GM19238 (cell line): ENCODE results near the gene FBLN5.
A peak's percentile ranks its signal among the peaks of the same experiment; 100 is the strongest.
"Not testable (repeated sequence)": the region's sequence is repeated elsewhere in the genome, so short reads cannot be mapped to it uniquely, and the experiment has no call there.

Source experiments
- DNase-seq: peaks from one replicate; pipeline ENCODE4 v3.0.0; 2011; ENCODE audit warnings: low spot score; ENCODE audit not compliant: insufficient read length

The FBLN5 gene

DNA sequence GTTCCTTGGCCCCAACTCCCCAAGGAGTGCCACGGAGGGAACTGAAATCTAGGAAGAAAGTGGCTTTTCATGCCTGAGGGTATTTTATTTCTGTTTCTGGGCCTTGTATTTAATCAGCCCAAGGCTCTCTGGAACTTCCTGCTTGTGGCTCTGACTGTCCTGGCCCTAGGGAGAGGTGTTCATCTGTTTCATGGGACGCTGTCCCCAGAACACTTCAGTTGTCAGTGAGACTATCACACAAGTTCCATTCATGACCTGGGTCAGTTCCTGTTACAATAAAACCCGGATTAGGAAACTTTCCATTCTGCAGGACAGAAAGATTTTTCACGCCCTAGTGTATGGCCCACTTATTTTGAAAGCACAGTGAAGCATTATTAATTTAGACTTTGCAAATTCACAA is 61.7 kb downstream of the FBLN5 start:
- DNase-seq = no peak

DNA sequence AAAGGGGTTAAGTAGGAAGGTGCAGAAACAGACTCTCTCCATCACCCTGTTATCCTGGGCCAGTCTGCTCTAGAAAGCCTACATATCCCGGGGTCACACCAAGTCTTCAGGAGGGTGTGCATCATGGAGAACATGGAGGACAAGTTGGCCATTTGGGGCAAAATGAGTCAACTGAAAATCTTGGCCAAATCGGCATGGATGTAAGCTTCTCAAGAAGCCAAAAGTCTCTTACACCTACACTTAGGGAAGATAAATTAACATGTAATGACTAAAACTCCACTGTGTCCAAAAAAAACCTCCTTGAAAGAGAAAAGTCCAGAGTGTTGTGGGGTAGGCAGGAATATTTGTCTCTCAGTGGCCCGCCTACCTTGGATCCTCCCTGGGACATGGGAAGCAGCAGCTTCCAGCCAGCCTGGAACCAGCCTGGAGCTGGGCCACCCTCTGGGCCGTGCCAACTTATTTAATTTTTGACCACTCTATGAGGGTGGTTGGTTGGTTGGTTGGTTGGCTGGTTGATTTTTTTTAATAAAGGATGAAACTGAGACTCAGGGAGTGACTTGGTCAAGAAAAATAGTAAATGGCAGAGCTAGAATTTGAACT is 62.3 kb downstream of the FBLN5 start:
- DNase-seq = no peak

DNA sequence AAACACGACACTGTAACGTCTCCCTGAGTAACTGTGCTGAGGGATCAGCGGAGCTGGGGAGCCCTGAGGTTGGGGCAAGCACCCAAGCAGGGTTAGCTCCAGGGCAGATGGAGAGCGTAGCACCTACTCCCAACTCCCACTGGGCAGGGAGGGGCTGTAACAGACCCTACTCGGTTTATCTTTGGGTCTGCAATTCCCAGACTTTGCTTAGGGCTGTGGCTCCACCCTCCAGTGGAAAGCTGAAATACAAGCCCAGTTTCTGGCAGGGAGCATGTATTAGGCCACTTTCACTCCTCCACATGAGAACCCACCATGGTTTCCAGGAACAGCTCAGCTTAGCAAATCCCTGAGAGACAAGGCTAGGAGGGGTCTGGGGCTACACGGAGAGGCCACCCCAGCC is 62.8 kb downstream of the FBLN5 start:
- no peak for DNase-seq

DNA sequence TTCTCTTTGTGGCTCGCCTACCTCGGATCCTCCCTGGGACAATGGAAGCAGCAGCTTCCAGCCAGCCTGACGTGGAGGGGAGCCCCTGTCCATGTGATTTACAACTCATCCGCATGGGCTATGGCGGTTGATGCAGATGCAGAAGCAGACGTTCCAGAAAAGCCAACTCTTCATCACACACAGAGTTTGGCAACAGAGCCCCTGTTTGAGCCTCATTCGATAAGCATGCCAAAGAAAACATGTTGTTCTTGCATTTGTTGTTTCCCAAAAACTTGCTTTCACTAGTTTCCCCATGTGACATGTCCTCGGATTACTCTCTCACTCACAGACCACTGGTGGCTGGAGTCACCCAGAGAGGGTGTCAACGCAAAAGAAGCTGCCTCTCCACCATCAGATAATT is 63.7 kb downstream of the FBLN5 start:
- DNase-seq = no peak

DNA sequence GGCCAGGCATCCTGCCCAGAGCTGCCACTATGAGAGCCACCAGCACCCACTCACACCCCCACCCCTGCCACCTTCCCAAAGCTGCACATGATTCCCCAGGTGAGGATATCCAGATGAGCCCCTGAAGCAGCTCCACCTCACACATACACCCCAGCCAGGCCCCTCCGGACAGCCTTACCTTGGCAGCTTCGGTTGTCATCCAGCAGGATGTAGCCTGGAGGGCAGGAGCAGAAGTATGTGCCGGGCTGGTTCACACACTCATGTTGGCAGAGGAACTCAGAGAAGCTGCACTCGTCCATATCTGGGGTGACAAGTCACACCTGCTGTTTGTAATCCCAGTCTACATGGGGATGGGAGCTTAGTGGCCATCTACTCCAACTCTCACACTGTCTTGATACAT is 64.7 kb downstream of the FBLN5 start:
- DNase-seq = no peak

DNA sequence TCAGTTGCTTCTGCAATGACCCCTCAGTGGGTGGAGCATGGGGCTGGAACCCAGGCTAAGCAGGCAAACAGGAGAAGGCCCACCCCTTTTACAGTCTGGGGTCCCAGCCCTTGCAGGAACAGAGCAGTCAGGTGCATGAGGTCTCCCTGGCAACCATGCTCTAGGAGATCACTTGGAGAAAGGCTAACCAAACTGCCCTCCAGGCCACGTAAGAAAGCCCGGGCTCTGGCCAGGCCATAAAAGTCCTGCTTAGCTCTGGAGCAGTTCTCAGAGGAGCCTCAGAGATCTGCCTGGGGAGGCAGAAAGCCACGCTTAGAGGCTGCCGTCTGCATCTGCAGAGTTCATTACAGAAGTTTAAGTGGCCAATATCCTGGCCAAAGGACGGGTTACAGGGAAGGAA is 65.1 kb downstream of the FBLN5 start:
- no peak for DNase-seq

DNA sequence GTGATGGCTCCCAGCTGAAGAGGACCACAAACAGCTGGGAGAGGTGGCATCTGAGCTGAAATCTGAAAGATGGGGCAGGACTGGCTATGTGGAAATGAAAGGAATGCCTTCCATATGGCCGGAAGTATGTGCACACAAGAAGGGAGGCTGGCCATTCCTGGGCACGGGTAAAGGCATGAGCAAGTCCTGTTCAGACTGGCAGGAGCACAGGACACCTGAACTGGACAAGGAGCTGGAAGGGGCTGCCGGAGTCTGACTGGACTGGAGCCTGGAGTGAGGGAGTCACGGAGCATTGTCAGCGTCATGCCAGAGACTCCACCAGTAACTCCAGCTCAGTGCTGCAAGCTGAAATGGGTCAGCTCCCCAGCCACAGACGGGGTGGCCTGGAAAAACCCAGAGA is 68.3 kb downstream of the FBLN5 start:
- no peak for DNase-seq

DNA sequence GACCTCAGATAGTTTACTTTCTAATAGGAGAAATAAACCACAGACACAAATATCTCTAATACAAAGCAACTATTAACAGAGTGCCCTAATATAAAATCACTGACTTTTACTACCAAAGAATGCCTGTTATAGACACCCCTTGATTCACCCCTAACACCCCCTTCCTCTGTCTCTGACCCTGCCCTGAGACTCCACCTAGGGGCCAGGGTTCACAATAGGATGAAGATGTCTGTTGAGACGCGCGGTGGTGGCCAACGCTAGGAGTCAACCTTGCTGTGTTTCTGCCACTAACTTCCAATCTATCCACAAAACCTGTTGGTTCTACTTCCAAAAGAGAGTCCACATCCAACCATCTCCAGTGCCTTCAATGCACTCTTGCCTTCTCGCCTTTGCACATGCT is 69.2 kb downstream of the FBLN5 start:
- DNase-seq = no peak

DNA sequence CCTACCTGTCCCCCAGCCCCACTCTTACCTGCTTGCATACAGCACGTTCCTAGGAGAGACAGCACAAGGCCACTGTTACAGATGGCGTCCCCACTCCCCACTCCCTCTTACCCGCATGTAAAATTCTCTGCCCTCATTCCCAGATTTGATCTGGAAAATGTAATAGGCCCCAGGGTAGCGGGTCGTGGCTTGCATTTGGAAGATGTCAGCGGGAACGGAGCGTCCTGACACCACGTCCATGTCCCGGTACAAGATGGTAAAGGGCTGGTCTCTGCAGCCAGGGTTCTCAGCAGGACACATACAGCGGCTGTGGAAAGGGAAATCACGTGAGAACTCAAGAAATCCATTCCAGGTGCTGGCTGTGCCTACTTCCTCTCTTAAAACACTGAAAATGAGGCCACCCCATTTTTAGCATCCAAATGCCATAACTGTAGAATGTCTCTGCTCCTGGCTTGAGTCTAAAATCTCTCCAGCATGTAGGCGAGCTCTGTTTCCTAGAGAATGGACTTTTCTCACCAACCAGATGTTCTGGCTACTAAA is 70.0 kb downstream of the FBLN5 start:
- no peak for DNase-seq

DNA sequence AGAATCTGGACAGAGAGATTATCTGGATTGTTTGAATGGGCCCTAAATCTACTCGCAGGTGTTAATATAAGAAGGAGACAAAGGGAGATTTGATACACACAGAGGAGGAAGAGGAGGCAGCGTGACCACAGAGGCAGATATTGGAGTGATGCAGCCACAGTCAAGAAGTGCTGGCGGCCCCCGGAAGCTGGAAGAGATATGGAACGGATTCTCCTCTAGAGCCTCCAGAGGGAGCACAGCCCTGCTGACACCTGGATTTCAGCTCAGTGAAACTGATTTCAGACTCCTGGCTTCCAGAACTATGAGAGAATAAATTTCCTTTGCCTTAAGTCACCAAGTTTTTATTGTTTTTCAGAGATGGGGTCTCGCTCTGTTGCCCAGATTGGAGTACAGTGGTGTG is 71.0 kb downstream of the FBLN5 start:
- DNase-seq = no peak

DNA sequence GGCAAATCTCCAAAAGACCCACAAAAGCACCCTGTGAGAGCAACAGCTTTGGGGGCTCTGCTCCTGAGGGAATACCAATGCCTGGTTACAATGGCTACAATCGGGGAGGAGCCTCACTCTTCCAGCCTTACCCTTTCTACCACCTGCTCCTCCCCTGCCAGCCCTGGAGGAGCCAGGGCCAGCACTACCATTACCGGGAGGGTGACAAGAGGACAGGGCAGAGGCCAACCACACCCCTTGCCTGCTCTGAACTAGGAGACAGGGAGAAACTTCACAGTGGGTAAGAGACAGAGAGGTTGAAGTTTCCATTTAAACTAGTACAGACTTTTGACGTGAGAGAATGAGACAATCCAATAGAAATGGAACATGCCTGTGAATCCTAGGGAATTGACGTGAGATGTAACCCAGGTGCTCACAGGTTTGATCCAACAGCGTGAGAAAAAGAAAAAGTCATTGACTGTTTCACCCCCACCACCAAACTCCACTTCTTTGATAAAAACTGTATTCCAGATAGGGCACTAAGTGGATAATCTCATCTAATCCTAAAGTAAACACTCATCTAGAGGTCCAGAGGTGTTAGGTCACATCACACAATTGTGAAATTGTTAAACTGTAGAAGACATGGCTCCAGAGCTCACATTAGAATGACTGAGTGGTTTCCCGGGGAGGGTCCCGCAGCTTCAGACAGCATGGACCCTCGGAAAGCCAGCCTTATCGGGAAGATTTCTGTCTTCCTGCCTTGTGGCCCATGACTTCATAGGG is 71.8 kb downstream of the FBLN5 start:
- no peak for DNase-seq

DNA sequence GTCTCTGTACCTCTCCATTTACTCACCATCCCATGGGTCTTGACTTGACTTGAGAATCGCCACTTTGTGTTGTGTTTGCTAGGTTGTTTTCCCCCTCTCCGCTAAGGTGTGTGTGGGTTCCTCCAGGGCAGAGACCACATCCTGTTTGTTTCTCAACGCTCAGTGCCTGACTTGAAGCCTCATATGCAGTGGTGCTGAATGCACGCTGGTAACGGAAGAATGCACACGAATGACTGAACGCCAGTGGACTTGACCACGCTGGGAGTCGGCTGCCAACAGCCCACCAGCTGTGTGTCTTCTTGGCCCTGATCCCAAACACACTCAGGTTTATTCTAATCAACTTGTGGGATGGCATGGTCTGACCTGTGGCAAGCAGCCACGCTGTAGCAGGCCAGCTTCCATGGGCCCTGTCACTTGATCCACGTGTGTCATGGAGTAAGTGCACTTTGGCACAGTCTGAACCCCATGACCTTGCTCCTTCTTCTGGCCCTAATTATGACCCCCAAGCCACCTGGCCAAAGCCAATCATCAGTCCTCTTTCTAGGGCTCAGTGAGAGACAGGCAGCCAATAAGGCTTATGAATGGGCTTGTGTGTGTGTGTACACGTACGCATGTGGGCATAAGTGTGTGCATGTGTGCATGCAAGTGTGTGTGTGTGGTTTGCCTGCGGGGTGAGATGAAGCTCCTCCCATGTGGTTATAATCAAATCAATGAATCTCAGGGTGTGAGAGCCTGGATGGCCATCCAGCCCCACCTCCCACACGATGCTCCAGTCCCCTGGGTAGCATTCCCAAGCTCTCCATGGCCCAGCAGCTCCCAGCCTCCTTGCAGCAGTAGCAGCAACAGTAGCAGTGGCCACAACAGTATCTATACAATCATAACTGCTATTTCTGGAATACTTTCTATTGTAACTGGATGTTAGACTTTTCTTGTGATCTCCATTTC is 73.8 kb downstream of the FBLN5 start:
- peak; percentile 61 for DNase-seq

DNA sequence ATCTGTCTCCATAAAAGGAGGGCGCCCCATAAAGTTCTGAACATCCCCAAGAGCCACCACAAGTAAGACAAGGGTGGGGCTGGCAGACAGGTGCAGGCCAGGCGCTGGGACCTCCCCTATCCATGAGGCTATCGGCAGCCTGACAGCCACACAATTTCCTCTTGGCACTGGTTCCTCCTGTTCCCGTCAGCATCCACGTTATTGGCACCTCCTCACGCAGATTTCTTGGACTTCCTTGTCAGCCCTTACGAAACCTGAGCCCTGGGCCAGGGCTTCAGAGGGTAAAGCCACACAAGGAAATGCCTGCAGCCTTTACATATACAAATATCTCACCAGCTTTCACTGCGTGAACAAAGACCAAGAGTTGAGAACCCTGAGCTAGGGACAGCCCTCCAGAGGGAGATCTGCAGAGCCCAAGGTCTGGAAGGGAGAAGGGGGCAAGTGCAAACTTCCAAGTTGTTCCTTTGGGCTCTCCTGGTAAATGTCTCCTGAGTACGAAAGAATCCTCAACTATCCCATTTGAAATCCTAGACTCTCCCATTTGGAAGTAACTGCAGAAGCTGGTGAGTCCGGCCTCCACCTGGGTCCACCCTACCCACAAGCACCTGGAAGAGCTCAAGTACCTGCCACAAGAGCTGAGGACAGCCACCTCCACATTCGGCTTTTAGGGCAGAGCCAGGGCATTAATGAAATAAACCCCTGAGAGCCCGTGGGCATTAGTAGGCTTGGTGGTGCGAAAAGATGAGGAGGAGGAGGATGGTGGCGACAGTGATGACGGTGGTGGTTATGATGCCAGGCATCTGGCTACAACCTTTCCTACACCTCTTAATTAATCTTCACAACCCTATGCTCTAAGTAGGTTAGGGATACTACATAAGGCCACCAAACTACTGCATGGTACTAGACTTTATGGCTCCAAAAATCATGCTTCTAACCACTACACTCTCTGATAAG is 74.7 kb downstream of the FBLN5 start:
- peak; percentile 26 for DNase-seq

DNA sequence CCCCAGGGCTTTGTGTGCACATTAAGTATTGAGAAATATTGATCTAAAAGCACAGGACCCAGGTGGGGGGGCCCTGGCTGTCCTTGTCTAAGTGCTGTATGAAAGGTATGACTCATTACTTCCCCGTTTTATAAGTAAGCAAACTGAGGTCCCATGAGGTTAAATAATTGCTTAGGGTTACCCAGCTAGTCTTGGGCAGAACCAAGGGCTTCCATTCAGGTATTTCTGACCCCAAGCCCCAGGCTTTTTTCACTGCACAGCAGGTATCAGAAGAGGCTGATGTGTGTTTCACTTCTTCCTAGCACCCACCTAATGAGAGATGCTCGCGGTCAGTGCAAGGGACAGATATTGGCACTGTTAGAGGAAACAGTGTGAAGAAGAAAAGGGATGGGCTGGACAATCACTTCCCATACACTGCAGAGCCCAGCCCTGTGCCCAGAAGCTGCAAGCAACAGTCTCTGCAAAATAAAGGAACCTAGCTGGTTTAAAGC is 75.4 kb downstream of the FBLN5 start:
- DNase-seq = peak; percentile 30

DNA sequence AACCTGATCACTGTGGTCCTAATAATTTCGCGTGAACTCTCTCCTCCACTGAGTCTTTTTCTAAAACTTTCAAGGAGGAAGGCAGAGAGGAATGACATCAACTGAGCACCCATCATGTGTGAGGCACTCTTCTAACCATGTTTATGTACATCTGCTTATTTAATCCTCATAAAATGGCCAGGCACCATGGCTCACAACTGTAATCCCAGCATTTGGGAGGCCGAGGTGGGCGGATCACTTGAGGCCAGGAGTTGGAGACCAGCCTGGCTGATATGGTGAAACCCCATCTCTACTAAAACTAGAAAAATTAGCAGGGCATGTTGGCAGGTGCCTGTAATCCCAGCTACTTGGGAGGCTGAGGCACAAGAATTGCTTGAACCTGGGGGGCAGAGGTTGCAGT is 76.1 kb downstream of the FBLN5 start:
- DNase-seq = not testable (repeated sequence)

DNA sequence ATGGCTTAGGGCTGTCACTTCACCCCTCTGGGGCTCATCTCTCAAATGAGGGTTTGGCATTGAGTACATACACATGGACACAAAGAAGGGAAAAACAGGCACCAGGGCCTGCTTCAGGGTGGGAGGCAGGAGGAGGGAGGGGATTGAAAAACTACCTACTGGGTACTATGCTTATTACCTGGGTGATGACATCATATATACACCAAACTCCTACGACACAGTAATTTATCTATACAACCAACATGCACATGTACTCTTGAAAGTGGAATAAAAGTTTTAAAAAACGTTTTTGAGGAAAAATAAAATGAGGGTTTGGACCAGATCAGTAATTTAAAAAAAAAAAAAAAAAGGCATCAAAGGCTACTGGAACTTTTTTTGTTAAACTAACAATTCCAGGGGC is 76.6 kb downstream of the FBLN5 start:
- DNase-seq = no peak

DNA sequence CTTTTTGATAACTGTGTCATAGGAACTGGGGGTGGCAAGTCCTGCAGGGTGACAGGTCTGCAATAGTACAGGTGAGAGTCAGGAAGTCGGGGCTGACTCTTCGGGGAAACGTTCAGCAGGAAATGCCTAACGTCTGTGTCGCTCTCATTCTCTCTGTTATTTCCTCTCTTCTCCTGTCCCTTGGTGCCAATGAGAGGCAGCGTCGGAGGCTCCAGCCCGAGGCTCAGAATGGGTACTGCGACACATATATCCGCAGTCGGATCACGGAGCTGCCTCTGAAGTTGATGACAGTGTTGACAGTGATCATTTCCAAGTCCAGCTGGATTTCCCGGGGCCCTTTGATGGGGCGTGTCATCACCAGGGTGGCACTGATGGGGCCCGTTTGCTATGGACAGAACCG is 77.5 kb downstream of the FBLN5 start:
- DNase-seq = no peak

DNA sequence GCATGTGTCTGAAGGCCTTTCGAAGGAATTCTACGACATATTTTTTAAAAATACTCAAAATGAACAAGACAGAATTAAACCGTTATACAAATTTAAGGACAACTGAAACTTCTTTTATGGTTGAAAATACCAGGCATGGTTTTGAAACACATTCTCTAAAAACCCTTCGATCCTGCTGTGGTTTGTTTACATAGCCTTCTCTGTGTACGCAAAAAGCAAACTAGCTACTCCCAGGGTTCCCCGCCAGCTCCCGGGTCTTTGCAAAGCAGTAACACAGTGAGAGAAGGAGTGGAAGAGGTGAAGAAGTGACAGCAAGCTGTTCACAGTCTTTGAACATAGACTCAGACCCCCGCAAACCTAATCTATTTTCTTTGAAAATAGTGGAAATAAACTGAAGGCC is 77.9 kb downstream of the FBLN5 start:
- DNase-seq = no peak

DNA sequence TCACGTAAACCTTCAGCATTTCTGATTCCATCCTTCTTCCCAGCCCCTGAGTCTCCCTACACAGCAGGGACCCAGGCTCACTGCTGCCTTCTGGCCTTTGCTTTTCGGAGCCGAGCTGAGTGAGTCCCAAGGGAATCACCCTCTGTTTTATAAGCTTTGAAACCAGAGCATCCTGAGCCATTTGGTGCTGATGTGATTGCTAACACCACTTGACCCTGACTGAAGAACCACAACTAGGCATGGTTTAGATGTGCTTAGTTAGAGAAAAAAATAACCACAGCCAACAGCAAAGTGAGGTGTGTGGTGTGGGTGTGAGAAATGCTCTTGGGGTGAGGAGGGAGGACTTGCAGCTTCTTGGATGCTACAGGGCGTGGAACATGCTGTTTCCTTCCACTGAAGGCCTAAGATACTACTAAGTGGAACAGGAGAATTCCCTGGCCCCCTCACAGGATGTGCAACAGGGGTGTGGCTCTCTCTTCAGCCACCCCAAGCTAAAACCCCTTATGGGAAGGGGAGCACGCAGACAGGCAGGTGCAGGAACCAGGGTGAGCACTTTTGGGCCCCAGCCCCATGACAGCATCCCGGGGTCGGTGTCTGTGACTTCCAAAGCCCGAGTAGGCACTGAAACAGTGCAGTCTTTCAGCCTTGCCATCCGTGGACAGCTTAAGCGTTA is 80.0 kb downstream of the FBLN5 start, which contains the start of gene TC2N:
Gene TC2N (minus strand): TSS at position 221 of the 673 bp plus-strand sequence. CDS start 53,767 bp downstream, outside the sequence.
- DNase-seq = no peak
